GM11168 (cell line): ENCODE measurements around the gene MYL9.
"Not testable (repeated sequence)": the region's sequence is repeated elsewhere in the genome, so short reads cannot be mapped to it uniquely, and the experiment has no call there.

Experiments
- in situ Hi-C: fragments of 300-500 bp; cut with MboI; formaldehyde crosslinking; loops from one replicate; pipeline ENCODE4 v1.12.0; 2022; ENCODE audit warnings: low sequenced_read_pairs; ENCODE audit not compliant: unreplicated experiment

MYL9 gene

GRCh38 chr20:36548006-36548315 is 6.6 kb downstream of the MYL9 start:
- in situ Hi-C loops = no loop called here

GRCh38 chr20:36548704-36549627 is 7.6 kb downstream of the MYL9 start:
- in situ Hi-C loops = no loop called here

GRCh38 chr20:36549628-36549941 is 8.3 kb downstream of the MYL9 start:
- in situ Hi-C loops = no loop called here

- in situ Hi-C loops = no loop called here
Observed at GRCh38 chr20:36549942-36550789, 8.8 kb downstream of the MYL9 start.

GRCh38 chr20:36550790-36551299 is 9.5 kb downstream of the MYL9 start:
- in situ Hi-C loops = no loop called here

- in situ Hi-C loops = no loop called here
Observed at GRCh38 chr20:36555248-36555647, 13.9 kb downstream of the MYL9 start.

GRCh38 chr20:36562724-36563123 is 21.4 kb downstream of the MYL9 start:
- in situ Hi-C loops = no loop called here

GRCh38 chr20:36563374-36563773 is 22.1 kb downstream of the MYL9 start:
- in situ Hi-C loops = no loop called here

- in situ Hi-C loops = not testable (repeated sequence)
Observed at GRCh38 chr20:36564078-36564725, 22.9 kb downstream of the MYL9 start.

- in situ Hi-C loops = not testable (repeated sequence)
Observed at GRCh38 chr20:36564726-36565121, 23.4 kb downstream of the MYL9 start.

GRCh38 chr20:36565520-36565919 is 24.2 kb downstream of the MYL9 start:
- in situ Hi-C loops = no loop called here

GRCh38 chr20:36569847-36570429 is 28.6 kb downstream of the MYL9 start:
- in situ Hi-C loops = no loop called here

GRCh38 chr20:36571564-36572504 is 30.5 kb downstream of the MYL9 start:
- in situ Hi-C loops = no loop called here

- in situ Hi-C loops = no loop called here
Observed at GRCh38 chr20:36572701-36573102, 31.4 kb downstream of the MYL9 start.

GRCh38 chr20:36573103-36573797 is 31.9 kb downstream of the MYL9 start, which contains the start of gene TGIF2:
Gene TGIF2 (plus strand): TSS chr20:36573597. CDS start chr20:36578775, 5,178 bp downstream.
- in situ Hi-C loops = no loop called here

GRCh38 chr20:36573798-36574365 is 32.6 kb downstream of the MYL9 start:
- in situ Hi-C loops = no loop called here

GRCh38 chr20:36574366-36575135 is 33.2 kb downstream of the MYL9 start:
- in situ Hi-C loops = no loop called here

GRCh38 chr20:36576081-36576445 is 34.7 kb downstream of the MYL9 start:
- in situ Hi-C loops = no loop called here
